Caco-2 (cell line): Measurements from ENCODE around the gene MRPL49. TPM values are rescaled to one million over a fixed set of nuclear protein-coding genes. Genes with fewer than 3 reads are reported as not detected.

Source experiments
- microRNA-seq: library from miRNA; unstranded; fragments of <30 nt; microRNA quantifications from one replicate; pipeline ENCODE4 v1.2.0, GENCODE V29; 2022
- total RNA-seq: library from RNA; stranded (reverse); gene quantifications from 2 replicates; pipeline ENCODE4 v1.2.3, GENCODE V29; 2022

The MRPL49 gene
- total RNA-seq, 1 experiment from 2014 or later: 95.1 TPM

Small RNA genes lying within 50 kb of the gene (microRNA-seq; reads per million reads assigned to microRNA genes)
- not detected for gene MIR6751

Other genes starting within 250 kb of the MRPL49 start
- gene EHD1, start 243.7 kb upstream of the MRPL49 start, total RNA-seq: 123 and 129 TPM in 2 replicates
- 27.9 and 31.1 TPM in 2 replicates for gene ATG2A, start 205.1 kb upstream of the MRPL49 start, total RNA-seq
- gene PPP2R5B, start 197.6 kb upstream of the MRPL49 start, total RNA-seq: 7.4 and 7.7 TPM in 2 replicates
- gene GPHA2, start 186.4 kb upstream of the MRPL49 start, total RNA-seq: not detected in 2 replicates
- not detected in 2 replicates for gene MAJIN, start 150.2 kb upstream of the MRPL49 start, total RNA-seq
- gene BATF2, start 125.3 kb upstream of the MRPL49 start, total RNA-seq: 0.79 and 1.4 TPM in 2 replicates
- 91.7 and 103 TPM in 2 replicates for gene ARL2, start 108.2 kb upstream of the MRPL49 start, total RNA-seq
- gene SNX15, start 94.9 kb upstream of the MRPL49 start, total RNA-seq: 35.5 and 35.8 TPM in 2 replicates
- gene SAC3D1, start 81.1 kb upstream of the MRPL49 start, total RNA-seq: 21.2 and 21.6 TPM in 2 replicates
- 0.16 and 0.23 TPM in 2 replicates for gene NAALADL1, start 63.8 kb upstream of the MRPL49 start, total RNA-seq
- 67.0 and 71.1 TPM in 2 replicates for gene CDCA5, start 38.3 kb upstream of the MRPL49 start, total RNA-seq
- 44.5 and 46.0 TPM in 2 replicates for gene ZFPL1, start 38.1 kb upstream of the MRPL49 start, total RNA-seq
- gene VPS51, start 26.1 kb upstream of the MRPL49 start, total RNA-seq: 147 and 158 TPM in 2 replicates
- gene TM7SF2, start 10.4 kb upstream of the MRPL49 start, total RNA-seq: 62.9 and 73.8 TPM in 2 replicates
- 12.2 and 14.7 TPM in 2 replicates for gene ZNHIT2, start 4.6 kb upstream of the MRPL49 start, total RNA-seq
- 918 and 972 TPM in 2 replicates for gene FAU, start 187 bp upstream of the MRPL49 start, total RNA-seq
- 50.9 and 56.5 TPM in 2 replicates for gene SYVN1, start 12.2 kb downstream of the MRPL49 start, total RNA-seq
- not detected in 2 replicates for gene SPDYC, start 47.9 kb downstream of the MRPL49 start, total RNA-seq
- 238 and 244 TPM in 2 replicates for gene CAPN1, start 59.6 kb downstream of the MRPL49 start, total RNA-seq
- 23.2 and 25.3 TPM in 2 replicates for gene POLA2, start 139.6 kb downstream of the MRPL49 start, total RNA-seq
- gene CDC42EP2, start 192.5 kb downstream of the MRPL49 start, total RNA-seq: 38.0 and 40.7 TPM in 2 replicates
- gene DPF2, start 211.5 kb downstream of the MRPL49 start, total RNA-seq: 64.2 and 65.3 TPM in 2 replicates
- 3.0 and 3.2 TPM in 2 replicates for gene TIGD3, start 232.4 kb downstream of the MRPL49 start, total RNA-seq